ENCODE results near the gene MAST1. TPM values are rescaled to one million over a fixed set of nuclear protein-coding genes. Genes with fewer than 3 reads are reported as not detected.
A peak's percentile ranks its signal among the peaks of the same experiment; 100 is the strongest.
"Not testable (repeated sequence)": the region's sequence is repeated elsewhere in the genome, so short reads cannot be mapped to it uniquely, and the experiment has no call there.

Gene MAST1
- polyA plus RNA-seq, 1 experiment: 0.47 TPM

GRCh38 chr19:12797141-12797587 lies 41.2 kb upstream of the MAST1 start:
- Histone ChIP-seq H3K27me3 (ENCODE audit: control insufficient read depth, insufficient read depth, low read length) (no peaks in the 10 kb centered on the region), H3K4me3 (ENCODE audit: low read depth, low read length) (no peak overlapping the region), H3K9me3 (ENCODE audit: control insufficient read depth, insufficient read depth, low read length) (peaks cover 7% of the 10 kb centered on the region; the same call in 1 of the 2 replicates), H3K27ac (ENCODE audit: low read depth, low read length) (no peak overlapping the region)
- CTCF ChIA-PET: interaction anchor here (0.6 to 12.2 kb wide), 11 partner anchors 9 to 1244 kb away, joined by 3 to 410 read pairs (median 11); partner anchors contain the start of genes HOOK2 and RNASEH2A
- no peak for TF ChIP-seq CTCF (IDR thresholded peaks at IDR 0.05; ENCODE audit: low read depth, low read length)
- POLR2A ChIA-PET: interaction anchor here (2.4 kb wide), 1 partner anchor 19 kb away, joined by 16 read pairs; no protein-coding TSS in a partner anchor
- DNase-seq (ENCODE audit: low read depth, low spot score): no peak

GRCh38 chr19:12797607-12798006 lies 40.7 kb upstream of the MAST1 start:
- DNase-seq (ENCODE audit: low read depth, low spot score); POLR2A ChIA-PET; H3K27ac ChIP-seq (ENCODE audit: low read depth, low read length); H3K27me3 ChIP-seq (ENCODE audit: control insufficient read depth, insufficient read depth, low read length); H3K9me3 ChIP-seq (ENCODE audit: control insufficient read depth, insufficient read depth, low read length); H3K4me3 ChIP-seq (ENCODE audit: low read depth, low read length): not testable (repeated sequence)
- CTCF ChIA-PET: interaction anchor here (0.6 to 12.2 kb wide), 10 partner anchors 8 to 1243 kb away, joined by 3 to 410 read pairs (median 12); partner anchors contain the start of genes GCDH, HOOK2 and RNASEH2A

DNA sequence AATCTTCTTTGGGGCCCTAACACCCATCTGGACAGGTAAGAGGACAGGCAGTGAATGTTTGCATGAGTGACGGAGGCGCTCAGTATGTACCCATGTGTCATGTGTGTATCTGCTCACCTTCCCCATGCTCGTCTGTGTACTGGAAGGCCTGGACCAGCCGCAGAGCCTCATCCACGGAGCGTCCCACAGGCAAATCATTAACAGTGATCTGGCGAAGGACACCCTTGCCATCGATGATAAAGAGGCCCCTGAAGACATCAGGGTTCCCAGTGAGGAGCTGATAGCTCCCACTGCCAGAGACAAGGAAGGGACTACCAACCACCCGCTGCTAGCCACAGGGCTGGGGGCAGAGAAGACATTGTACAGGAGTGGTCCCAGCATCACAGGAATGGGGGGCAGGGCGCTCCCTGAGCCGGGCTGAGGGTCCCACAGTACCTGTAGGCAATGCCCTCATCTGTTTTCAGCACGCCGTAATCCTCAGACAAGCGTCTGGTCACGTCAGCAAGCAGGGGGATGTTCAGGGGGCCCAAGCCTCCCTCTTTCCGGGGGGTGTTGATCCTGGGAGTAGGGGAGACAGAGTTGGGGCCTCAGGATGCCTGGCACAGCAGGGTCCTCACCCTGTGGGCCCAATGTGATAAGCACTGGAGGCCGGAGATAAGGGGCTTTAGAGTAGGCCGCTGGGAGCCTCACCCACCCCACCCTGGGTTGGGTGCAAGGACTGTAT lies 38.4 kb upstream of the MAST1 start:
- DNase-seq (ENCODE audit: low read depth, low spot score): no peak
- H3K27me3 ChIP-seq (ENCODE audit: control insufficient read depth, insufficient read depth, low read length): no peaks in the 10 kb centered on the region
- H3K27ac ChIP-seq (ENCODE audit: low read depth, low read length): no peak overlapping the region
- TF ChIP-seq CTCF (IDR thresholded peaks at IDR 0.05; ENCODE audit: low read depth, low read length): no peak
- CTCF ChIA-PET: interaction anchor here (0.5 to 12.2 kb wide), 3 partner anchors 36 to 103 kb away, joined by 5 to 410 read pairs (median 47); partner anchors contain the start of gene FBXW9
- POLR2A ChIA-PET: no interaction called here
- H3K9me3 ChIP-seq (ENCODE audit: control insufficient read depth, insufficient read depth, low read length): no peaks in the 10 kb centered on the region; the same call in 1 of the 2 replicates
- no peak overlapping the region; the same call in 1 of the 2 replicates for H3K4me3 ChIP-seq (ENCODE audit: low read depth, low read length)

GRCh38 chr19:12800466-12800770 lies 37.9 kb upstream of the MAST1 start:
- no peak overlapping the region for H3K27ac ChIP-seq (ENCODE audit: low read depth, low read length)
- no peak for TF ChIP-seq CTCF (IDR thresholded peaks at IDR 0.05; ENCODE audit: low read depth, low read length)
- ChIA-PET CTCF (interaction anchor here (5.2 to 12.2 kb wide), 2 partner anchors 36 to 44 kb away, joined by 47 to 410 read pairs; no protein-coding TSS in a partner anchor), POLR2A (interaction anchor here (2.4 kb wide), 1 partner anchor 9 kb away, joined by 11 read pairs; the partner anchor contains the start of gene JUNB)
- H3K27me3 ChIP-seq (ENCODE audit: control insufficient read depth, insufficient read depth, low read length): no peaks in the 10 kb centered on the region
- H3K9me3 ChIP-seq (ENCODE audit: control insufficient read depth, insufficient read depth, low read length): no peaks in the 10 kb centered on the region; the same call in 1 of the 2 replicates
- H3K4me3 ChIP-seq (ENCODE audit: low read depth, low read length): peak overlapping the region; percentile 93
- DNase-seq (ENCODE audit: low read depth, low spot score): no peak

GRCh38 chr19:12800923-12801465 lies 37.3 kb upstream of the MAST1 start:
- H3K4me3 ChIP-seq (ENCODE audit: low read depth, low read length): peak overlapping the region; percentile 93
- H3K27me3 ChIP-seq (ENCODE audit: control insufficient read depth, insufficient read depth, low read length): no peaks in the 10 kb centered on the region
- TF ChIP-seq CTCF (IDR thresholded peaks at IDR 0.05; ENCODE audit: low read depth, low read length): no peak
- ChIA-PET CTCF (interaction anchor here (12.2 kb wide), 1 partner anchor 37 kb away, joined by 410 read pairs; no protein-coding TSS in a partner anchor), POLR2A (interaction anchor here (2.4 kb wide), 1 partner anchor 10 kb away, joined by 11 read pairs; the partner anchor contains the start of gene JUNB)
- H3K9me3 ChIP-seq (ENCODE audit: control insufficient read depth, insufficient read depth, low read length): no peaks in the 10 kb centered on the region; the same call in 1 of the 2 replicates
- H3K27ac ChIP-seq (ENCODE audit: low read depth, low read length): no peak overlapping the region
- no peak for DNase-seq (ENCODE audit: low read depth, low spot score)

All from AG04450 (cell line).